Lower lobe of right lung (tissue), 2 donors: Measurements from ENCODE around the gene SS18L1. TPM values are rescaled to one million over a fixed set of nuclear protein-coding genes. Genes with fewer than 3 reads are reported as not detected.

Experiments
- ATAC-seq, 2 donors: fragments of 200-7000 bp; cut with Tn5 transposase; one replicate each; pipeline ENCODE4 v1.9.1; 2020 to 2022; ENCODE audit warnings: mild to moderate bottlenecking in 2 of 2, moderate library complexity in 2 of 2
- DNase-seq: peaks from one replicate; pipeline ENCODE4 v3.0.0-alpha.2; 2020
- H3K27ac ChIP-seq: fragments of 200-600 bp; one replicate; pipeline ENCODE4 v1.8.0; 2022
- H3K27me3 ChIP-seq: fragments of 200-600 bp; one replicate; pipeline ENCODE4 v1.8.0; 2022; ENCODE audit warnings: low read depth
- H3K36me3 ChIP-seq: fragments of 200-600 bp; one replicate; pipeline ENCODE4 v1.8.0; 2022; ENCODE audit warnings: mild to moderate bottlenecking
- H3K4me1 ChIP-seq: fragments of 200-600 bp; one replicate; pipeline ENCODE4 v1.8.0; 2022
- H3K4me3 ChIP-seq: fragments of 200-600 bp; one replicate; pipeline ENCODE4 v1.8.0; 2022; ENCODE audit warnings: mild to moderate bottlenecking
- H3K9me3 ChIP-seq: fragments of 200-600 bp; one replicate; pipeline ENCODE4 v1.8.0; 2022
- intact Hi-C: fragments of 100-400 bp; cut with DNase I; formaldehyde crosslinking; loops from one replicate; pipeline ENCODE4 v1.11.0; 2022
- total RNA-seq: library from RNA; stranded (reverse); fragmentation: NEBNext Ultra II Directional; extraction: Animal tissue kit (Norgen Biotek cat#: 25700); gene quantifications from one replicate; pipeline ENCODE4 v1.2.1, GENCODE V29; 2021
- TF ChIP-seq, protein P1 (sequence below): fragments of 200-600 bp; IDR thresholded peaks from one replicate; pipeline ENCODE4 v1.8.0; 2022; ENCODE audit warnings: antibody characterized with exemption, mild to moderate bottlenecking
- donor health status: DM: no; HTN: yes; CAD: no; lungs with severe emphysema.

The SS18L1 gene
- total RNA-seq, 1 donor from 2014 or later: 17.8 TPM

- ATAC-seq (no peak), DNase-seq (no peak)
- Histone ChIP-seq H3K9me3 (no peaks in the 10 kb centered on the region), H3K4me3 (no peak overlapping the region), H3K27me3 (peaks cover 65% of the 10 kb centered on the region), H3K27ac (no peak overlapping the region), H3K4me1 (no peaks in the 10 kb centered on the region), H3K36me3 (peaks cover 5% of the 10 kb centered on the region)
- TF ChIP-seq, protein P1, sequence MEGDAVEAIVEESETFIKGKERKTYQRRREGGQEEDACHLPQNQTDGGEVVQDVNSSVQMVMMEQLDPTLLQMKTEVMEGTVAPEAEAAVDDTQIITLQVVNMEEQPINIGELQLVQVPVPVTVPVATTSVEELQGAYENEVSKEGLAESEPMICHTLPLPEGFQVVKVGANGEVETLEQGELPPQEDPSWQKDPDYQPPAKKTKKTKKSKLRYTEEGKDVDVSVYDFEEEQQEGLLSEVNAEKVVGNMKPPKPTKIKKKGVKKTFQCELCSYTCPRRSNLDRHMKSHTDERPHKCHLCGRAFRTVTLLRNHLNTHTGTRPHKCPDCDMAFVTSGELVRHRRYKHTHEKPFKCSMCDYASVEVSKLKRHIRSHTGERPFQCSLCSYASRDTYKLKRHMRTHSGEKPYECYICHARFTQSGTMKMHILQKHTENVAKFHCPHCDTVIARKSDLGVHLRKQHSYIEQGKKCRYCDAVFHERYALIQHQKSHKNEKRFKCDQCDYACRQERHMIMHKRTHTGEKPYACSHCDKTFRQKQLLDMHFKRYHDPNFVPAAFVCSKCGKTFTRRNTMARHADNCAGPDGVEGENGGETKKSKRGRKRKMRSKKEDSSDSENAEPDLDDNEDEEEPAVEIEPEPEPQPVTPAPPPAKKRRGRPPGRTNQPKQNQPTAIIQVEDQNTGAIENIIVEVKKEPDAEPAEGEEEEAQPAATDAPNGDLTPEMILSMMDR: no peak
- intact Hi-C loops: no loop called here
Observed at GRCh38 chr20:62211769-62212288, 68.3 kb downstream of the SS18L1 start.

DNA sequence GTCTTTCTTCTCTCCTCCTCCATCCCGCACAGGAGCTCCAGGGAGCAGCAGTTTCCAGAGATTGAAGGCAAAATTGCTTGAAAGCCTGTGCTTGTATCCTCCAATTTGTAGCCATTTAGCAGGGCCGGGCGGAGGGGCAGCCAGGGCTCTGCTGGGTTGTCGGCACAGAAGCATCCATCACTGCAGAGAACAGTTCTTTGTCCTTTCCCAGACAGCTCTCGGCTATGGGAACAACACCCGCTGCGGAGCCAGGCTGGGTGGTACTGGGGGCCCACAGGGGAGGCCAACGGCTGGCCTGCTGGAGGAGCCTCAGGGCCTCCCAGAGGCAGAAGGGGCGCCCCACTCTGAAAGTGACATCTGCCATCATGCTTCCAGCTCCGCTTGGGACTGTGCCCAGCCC lies 68.7 kb downstream of the SS18L1 start:
- ATAC-seq (no peak), DNase-seq (no peak)
- TF ChIP-seq, protein P1: no peak
- peaks cover 3% of the 10 kb centered on the region for H3K36me3 ChIP-seq
- H3K4me1 ChIP-seq: no peaks in the 10 kb centered on the region
- intact Hi-C loops: no loop called here
- H3K4me3 ChIP-seq: no peak overlapping the region
- H3K27me3 ChIP-seq: peaks cover 70% of the 10 kb centered on the region
- no peak overlapping the region for H3K27ac ChIP-seq
- no peaks in the 10 kb centered on the region for H3K9me3 ChIP-seq

GRCh38 chr20:62214067-62214466 lies 70.5 kb downstream of the SS18L1 start:
- TF ChIP-seq, protein P1: no peak
- H3K9me3 ChIP-seq: no peaks in the 10 kb centered on the region
- intact Hi-C loops: no loop called here
- no peak overlapping the region for H3K4me3 ChIP-seq
- no peak for DNase-seq
- H3K27me3 ChIP-seq: peaks cover 83% of the 10 kb centered on the region
- no peaks in the 10 kb centered on the region for H3K4me1 ChIP-seq
- no peaks in the 10 kb centered on the region for H3K36me3 ChIP-seq
- no peak overlapping the region for H3K27ac ChIP-seq
- no peak for ATAC-seq

- Histone ChIP-seq H3K9me3 (no peaks in the 10 kb centered on the region), H3K4me3 (no peak overlapping the region), H3K4me1 (peaks cover under 1% of the 10 kb centered on the region), H3K27ac (no peak overlapping the region), H3K27me3 (peaks cover 82% of the 10 kb centered on the region), H3K36me3 (no peaks in the 10 kb centered on the region)
- intact Hi-C loops: no loop called here
- DNase-seq: no peak
- ATAC-seq: no peak
- TF ChIP-seq, protein P1: no peak
Observed at GRCh38 chr20:62215020-62215990, 71.7 kb downstream of the SS18L1 start.

DNA sequence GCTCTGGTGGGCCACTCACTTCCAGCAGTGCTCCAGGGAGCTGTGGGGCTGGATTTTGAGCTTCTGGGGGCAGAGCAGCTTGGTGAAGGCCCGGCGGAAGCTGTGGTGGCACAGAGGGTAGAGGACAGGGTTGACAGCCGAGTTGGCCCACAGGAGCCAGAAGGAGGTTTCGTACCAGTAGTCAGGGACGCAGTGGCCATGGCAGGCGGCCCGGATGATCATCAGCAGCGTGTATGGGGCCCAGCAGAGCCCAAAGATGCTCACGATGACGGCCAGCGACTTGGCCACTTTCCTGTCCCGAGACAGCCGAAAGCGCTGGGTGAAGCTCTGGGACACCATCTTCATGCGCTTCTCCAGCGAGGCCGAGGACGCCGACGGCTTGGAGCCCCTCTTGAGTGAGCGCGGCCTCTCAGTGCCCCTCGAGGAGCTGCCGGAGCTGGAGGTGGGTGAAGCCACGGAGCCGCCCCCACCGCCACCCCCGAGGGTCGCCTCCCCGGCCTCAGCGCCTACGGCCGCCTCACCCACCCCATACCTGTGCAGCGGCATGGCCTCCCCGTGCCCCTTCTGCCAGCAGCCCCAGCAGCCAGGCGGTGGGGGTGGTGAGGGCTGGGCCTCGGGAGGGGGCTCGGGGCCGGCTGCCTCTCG lies 72.5 kb downstream of the SS18L1 start:
- Histone ChIP-seq H3K4me1 (peaks cover 7% of the 10 kb centered on the region), H3K4me3 (no peak overlapping the region), H3K27ac (no peak overlapping the region), H3K9me3 (no peaks in the 10 kb centered on the region), H3K27me3 (peaks cover 82% of the 10 kb centered on the region), H3K36me3 (no peaks in the 10 kb centered on the region)
- no peak for ATAC-seq
- TF ChIP-seq, protein P1: no peak
- no peak for DNase-seq
- intact Hi-C loops: no loop called here
